HEK293 (cell line): ENCODE data around the gene ARSB.

Experiments
- CTCF ChIA-PET: fragments of 350-600 bp; formaldehyde crosslinking; extraction: SDS; loops from one replicate; lab custom pipeline; 2021; ENCODE audit warnings: antibody characterized with exemption; lab: Yijun Ruan, JAX
- POLR2A ChIA-PET: fragments of 300-600 bp; formaldehyde crosslinking; extraction: SDS; loops from one replicate; lab custom pipeline; 2020; ENCODE audit warnings: antibody characterized with exemption, inconsistent platforms; lab: Yijun Ruan, JAX
- H3K27ac ChIP-seq: fragments of 200-500 bp; sonication (Bioruptor generic); 2 replicates; pipeline ENCODE4 v1.5.1; 2014; ENCODE audit warnings: low read depth, low read length, control low read depth, inconsistent platforms; ENCODE audit errors: extremely low read depth
- H3K36me3 ChIP-seq, 2 experiments: fragments of 200-500 bp in 1 of 2; sonication (Bioruptor generic) in 1 of 2; 1 replicate in 1 of 2; 2 replicates in 1 of 2; pipeline ENCODE4 v1.5.1; 2014 to 2017; ENCODE audit warnings: inconsistent platforms in 2 of 2, low read length in 2 of 2; ENCODE audit not compliant: control insufficient read depth in 2 of 2, insufficient read depth in 1 of 2
- H3K4me1 ChIP-seq: fragments of 200-500 bp; sonication (Bioruptor generic); 2 replicates; pipeline ENCODE4 v1.5.1; 2014; ENCODE audit warnings: mild to moderate bottlenecking, low read length, inconsistent platforms; ENCODE audit not compliant: control insufficient read depth, insufficient read depth
- H3K4me3 ChIP-seq: 2 replicates; pipeline ENCODE4 v1.5.1; 2011; ENCODE audit warnings: low read depth, mild to moderate bottlenecking, control low read depth, low read length, moderate library complexity
- H3K9me3 ChIP-seq: fragments of 200-500 bp; sonication (Bioruptor generic); 2 replicates; pipeline ENCODE4 v1.5.1; 2014; ENCODE audit warnings: low read depth, low read length, inconsistent platforms; ENCODE audit not compliant: control insufficient read depth, insufficient read depth
- GLI2 ChIP-seq: fragments of 450-650 bp; formaldehyde crosslinking; IDR thresholded peaks from 2 replicates; pipeline ENCODE4; 2017; ENCODE audit warnings: missing biosample characterization, missing genetic modification characterization, low read depth, borderline replicate concordance
- KLF8 ChIP-seq: fragments of 450-650 bp; formaldehyde crosslinking; IDR thresholded peaks from 2 replicates; pipeline ENCODE4 v1.5.1; 2016; ENCODE audit warnings: missing biosample characterization, missing genetic modification characterization
- OSR2 ChIP-seq: fragments of 450-650 bp; formaldehyde crosslinking; IDR thresholded peaks from 2 replicates; pipeline ENCODE4 v1.5.1; 2016; ENCODE audit warnings: missing biosample characterization, missing genetic modification characterization
- PRDM1 ChIP-seq: fragments of 450-650 bp; formaldehyde crosslinking; IDR thresholded peaks from 2 replicates; pipeline ENCODE4; 2016; ENCODE audit warnings: missing biosample characterization, missing genetic modification characterization
- SCRT2 ChIP-seq: fragments of 450-650 bp; formaldehyde crosslinking; IDR thresholded peaks from 2 replicates; pipeline ENCODE4 v1.5.1; 2016; ENCODE audit warnings: missing biosample characterization, missing genetic modification characterization
- TRIM28 ChIP-seq: IDR thresholded peaks from 2 replicates; pipeline ENCODE4 v1.6.1; 2011; ENCODE audit warnings: low read length, control low read depth, borderline replicate concordance
- ZBTB7A ChIP-seq: fragments of 450-650 bp; formaldehyde crosslinking; IDR thresholded peaks from 2 replicates; pipeline ENCODE4 v1.5.1; 2016; ENCODE audit warnings: low read depth, missing biosample characterization, missing genetic modification characterization
- ZBTB8A ChIP-seq: fragments of 450-650 bp; formaldehyde crosslinking; IDR thresholded peaks from 2 replicates; pipeline ENCODE4 v1.5.1; 2016; ENCODE audit warnings: missing biosample characterization, missing genetic modification characterization
- ZEB2 ChIP-seq: fragments of 450-650 bp; formaldehyde crosslinking; IDR thresholded peaks from 2 replicates; pipeline ENCODE4 v1.5.1; 2016; ENCODE audit warnings: missing biosample characterization, missing genetic modification characterization
- ZFHX2 ChIP-seq: fragments of 450-650 bp; formaldehyde crosslinking; conservative IDR thresholded peaks from 2 replicates; pipeline ENCODE4 v1.5.1; 2016; ENCODE audit warnings: missing biosample characterization, missing genetic modification characterization
- ZFP69B ChIP-seq: fragments of 450-650 bp; formaldehyde crosslinking; IDR thresholded peaks from 2 replicates; pipeline ENCODE4 v1.5.1; 2016; ENCODE audit warnings: missing biosample characterization, missing genetic modification characterization
- ZNF138 ChIP-seq: fragments of 450-650 bp; formaldehyde crosslinking; IDR thresholded peaks from 2 replicates; pipeline ENCODE4 v1.5.1; 2016; ENCODE audit warnings: missing biosample characterization, missing genetic modification characterization, borderline replicate concordance
- ZNF157 ChIP-seq: fragments of 450-650 bp; formaldehyde crosslinking; IDR thresholded peaks from 2 replicates; pipeline ENCODE4 v1.5.1; 2016; ENCODE audit warnings: missing biosample characterization, missing genetic modification characterization
- ZNF24 ChIP-seq: fragments of 450-650 bp; formaldehyde crosslinking; IDR thresholded peaks from 2 replicates; pipeline ENCODE4 v1.5.1; 2016; ENCODE audit warnings: missing biosample characterization, missing genetic modification characterization
- ZNF311 ChIP-seq: fragments of 450-650 bp; formaldehyde crosslinking; IDR thresholded peaks from 2 replicates; pipeline ENCODE4 v1.5.1; 2017; ENCODE audit warnings: missing biosample characterization, missing genetic modification characterization, borderline replicate concordance
- ZNF324 ChIP-seq: fragments of 450-650 bp; formaldehyde crosslinking; IDR thresholded peaks from 2 replicates; pipeline ENCODE4 v1.5.1; 2016; ENCODE audit warnings: missing biosample characterization, missing genetic modification characterization
- ZNF341 ChIP-seq: fragments of 450-650 bp; formaldehyde crosslinking; IDR thresholded peaks from 2 replicates; pipeline ENCODE4; 2016; ENCODE audit warnings: low read depth, missing biosample characterization, missing genetic modification characterization
- ZNF48 ChIP-seq: fragments of 450-650 bp; formaldehyde crosslinking; IDR thresholded peaks from 2 replicates; pipeline ENCODE4 v1.5.1; 2016; ENCODE audit warnings: missing biosample characterization, missing genetic modification characterization
- ZNF548 ChIP-seq: fragments of 450-650 bp; formaldehyde crosslinking; IDR thresholded peaks from 2 replicates; pipeline ENCODE4 v1.5.1; 2016; ENCODE audit warnings: missing biosample characterization, missing genetic modification characterization
- ZNF664 ChIP-seq: fragments of 450-650 bp; formaldehyde crosslinking; IDR thresholded peaks from 2 replicates; pipeline ENCODE4 v1.5.1; 2016; ENCODE audit warnings: missing biosample characterization, missing genetic modification characterization
- ZNF670 ChIP-seq: fragments of 450-650 bp; formaldehyde crosslinking; IDR thresholded peaks from 2 replicates; pipeline ENCODE4 v1.5.1; 2016; ENCODE audit warnings: missing biosample characterization, missing genetic modification characterization, low read depth
- ZNF843 ChIP-seq: fragments of 450-650 bp; formaldehyde crosslinking; IDR thresholded peaks from 2 replicates; pipeline ENCODE4 v1.5.1; 2016; ENCODE audit warnings: missing biosample characterization, missing genetic modification characterization
- TF ChIP-seq, protein P1 (sequence below): fragments of 450-650 bp; formaldehyde crosslinking; IDR thresholded peaks from 2 replicates; pipeline ENCODE4 v1.5.1; 2016; ENCODE audit warnings: missing biosample characterization, missing genetic modification characterization
- TF ChIP-seq, protein P2 (sequence below): fragments of 450-650 bp; formaldehyde crosslinking; IDR thresholded peaks from 2 replicates; pipeline ENCODE4 v1.5.1; 2017; ENCODE audit warnings: missing biosample characterization, missing genetic modification characterization
- TF ChIP-seq, protein P3 (sequence below): fragments of 450-650 bp; formaldehyde crosslinking; IDR thresholded peaks from 2 replicates; pipeline ENCODE4 v1.5.1; 2017; ENCODE audit warnings: missing biosample characterization, missing genetic modification characterization
- TF ChIP-seq, protein P4 (sequence below): fragments of 450-650 bp; formaldehyde crosslinking; IDR thresholded peaks from 2 replicates; pipeline ENCODE4 v1.5.1; 2016; ENCODE audit warnings: missing biosample characterization, missing genetic modification characterization, low read depth
- TF ChIP-seq, protein P5 (sequence below): fragments of 450-650 bp; formaldehyde crosslinking; IDR thresholded peaks from 2 replicates; pipeline ENCODE4 v1.5.1; 2016; ENCODE audit warnings: missing biosample characterization, missing genetic modification characterization

ARSB gene

DNA sequence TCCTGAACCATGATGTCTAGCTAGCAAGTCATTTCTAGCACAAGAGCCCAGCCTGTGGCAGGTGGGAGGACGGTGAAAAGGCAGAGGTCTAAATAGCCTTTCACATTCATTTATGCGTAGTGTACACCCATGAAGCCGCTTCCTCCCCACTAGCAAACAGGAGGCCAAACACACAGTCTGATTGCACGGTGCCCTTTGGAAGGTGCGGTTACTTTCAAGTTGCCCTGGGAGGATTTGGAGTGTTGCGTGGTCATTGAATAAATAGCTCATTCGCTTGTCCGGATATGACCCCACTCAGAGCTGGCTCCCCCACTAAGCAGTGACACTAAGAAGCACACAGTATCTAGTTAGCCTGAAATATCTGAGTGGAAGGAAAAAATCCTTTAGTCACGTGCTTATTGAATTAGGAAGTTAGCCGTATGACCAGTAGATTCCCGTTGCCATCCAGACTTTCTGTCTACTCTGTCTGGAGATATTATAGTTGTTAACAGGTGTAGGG is 664 bp upstream of the ARSB start (continued):
- TF ChIP-seq TRIM28 (no peak), KLF8 (tag by site-specific recombination) (no peak), ZNF138 (tag by site-specific recombination) (no peak), PRDM1 (peak; percentile 54; the same call in 1 of the 2 replicates), ZNF157 (tag by site-specific recombination) (no peak), ZNF48 (tag by site-specific recombination) (no peak), ZBTB7A (tag by site-specific recombination) (no peak)
- TF ChIP-seq, all 188 proteins: peak for 15

DNA sequence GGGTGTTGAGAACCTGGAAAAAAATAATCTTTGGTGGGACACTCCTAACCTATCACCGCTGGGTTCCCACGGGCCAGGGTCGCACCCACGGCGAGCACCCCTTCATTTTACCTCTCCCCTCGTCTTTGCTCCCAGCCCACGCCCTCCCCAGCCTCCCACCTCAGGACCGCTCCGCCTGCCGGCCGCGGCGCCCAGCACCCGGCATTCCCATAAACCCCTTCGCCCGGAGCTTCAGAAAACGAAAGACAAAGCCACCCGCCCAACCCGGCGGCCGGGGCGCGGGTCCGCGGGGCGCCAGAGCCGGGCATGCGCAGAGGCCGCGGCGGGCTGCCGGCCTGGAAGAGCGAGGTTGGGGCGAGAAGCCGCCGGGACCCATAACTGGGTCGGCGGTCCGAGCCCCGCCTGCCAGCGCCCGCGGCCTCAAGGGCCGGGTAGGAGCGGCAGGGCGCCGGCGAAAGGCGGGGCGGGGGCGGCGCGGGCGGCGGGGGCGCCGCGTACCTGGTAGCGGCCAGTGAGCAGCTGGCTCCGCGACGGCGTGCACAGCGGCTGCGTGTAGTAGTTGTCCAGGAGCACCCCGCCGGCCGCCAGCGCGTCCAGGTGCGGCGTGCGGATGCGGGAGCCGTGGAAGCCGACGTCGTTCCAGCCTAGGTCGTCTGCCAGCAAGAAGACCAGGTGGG is 533 bp downstream of the ARSB start:
- H3K27ac ChIP-seq, result peak overlapping the region; percentile 98
- H3K4me3 ChIP-seq, result peak overlapping the region; percentile 81
- POLR2A ChIA-PET, result interaction anchor here (0.6 to 2.3 kb wide), 12 partner anchors 24 to 623 kb away, joined by 3 to 7 read pairs (median 3); partner anchors contain the start of gene HOMER1
- peaks cover 8% of the 10 kb centered on the region for H3K4me1 ChIP-seq
- no peaks in the 10 kb centered on the region for H3K36me3 ChIP-seq
- no peaks in the 10 kb centered on the region for H3K9me3 ChIP-seq
- CTCF ChIA-PET, result interaction anchor here (1.0 to 2.0 kb wide), 5 partner anchors 10 to 149 kb away, joined by 3 to 11 read pairs (median 8); no protein-coding TSS in a partner anchor
- TF ChIP-seq ZNF24 (peak; percentile 34; the same call in 1 of the 2 replicates), ZNF664 (tag by site-specific recombination) (no peak), TRIM28 (no peak), OSR2 (tag by site-specific recombination) (peak; percentile 62), GLI2 (no peak), ZNF670 (tag by site-specific recombination) (no peak), ZFP69B (no peak), SCRT2 (tag by site-specific recombination) (peak; percentile 52; the same call in 1 of the 2 replicates), ZNF843 (tag by site-specific recombination) (no peak), ZEB2 (tag by site-specific recombination) (peak; percentile 53), ZBTB8A (tag by site-specific recombination) (peak; percentile 96), PRDM1 (0 out of 2 replicates have a peak, but pooled peaks have one; percentile 2), ZNF324 (tag by site-specific recombination) (0 out of 2 replicates have a peak, but pooled peaks have one; percentile 26), ZNF311 (no peak), ZNF548 (tag by site-specific recombination) (no peak), ZNF341 (tag by site-specific recombination) (0 out of 2 replicates have a peak, but pooled peaks have one; percentile 85), ZFHX2 (peak; percentile 90)
- TF ChIP-seq, protein P1, sequence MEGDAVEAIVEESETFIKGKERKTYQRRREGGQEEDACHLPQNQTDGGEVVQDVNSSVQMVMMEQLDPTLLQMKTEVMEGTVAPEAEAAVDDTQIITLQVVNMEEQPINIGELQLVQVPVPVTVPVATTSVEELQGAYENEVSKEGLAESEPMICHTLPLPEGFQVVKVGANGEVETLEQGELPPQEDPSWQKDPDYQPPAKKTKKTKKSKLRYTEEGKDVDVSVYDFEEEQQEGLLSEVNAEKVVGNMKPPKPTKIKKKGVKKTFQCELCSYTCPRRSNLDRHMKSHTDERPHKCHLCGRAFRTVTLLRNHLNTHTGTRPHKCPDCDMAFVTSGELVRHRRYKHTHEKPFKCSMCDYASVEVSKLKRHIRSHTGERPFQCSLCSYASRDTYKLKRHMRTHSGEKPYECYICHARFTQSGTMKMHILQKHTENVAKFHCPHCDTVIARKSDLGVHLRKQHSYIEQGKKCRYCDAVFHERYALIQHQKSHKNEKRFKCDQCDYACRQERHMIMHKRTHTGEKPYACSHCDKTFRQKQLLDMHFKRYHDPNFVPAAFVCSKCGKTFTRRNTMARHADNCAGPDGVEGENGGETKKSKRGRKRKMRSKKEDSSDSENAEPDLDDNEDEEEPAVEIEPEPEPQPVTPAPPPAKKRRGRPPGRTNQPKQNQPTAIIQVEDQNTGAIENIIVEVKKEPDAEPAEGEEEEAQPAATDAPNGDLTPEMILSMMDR, result peak; percentile 44
- TF ChIP-seq, protein P2, sequence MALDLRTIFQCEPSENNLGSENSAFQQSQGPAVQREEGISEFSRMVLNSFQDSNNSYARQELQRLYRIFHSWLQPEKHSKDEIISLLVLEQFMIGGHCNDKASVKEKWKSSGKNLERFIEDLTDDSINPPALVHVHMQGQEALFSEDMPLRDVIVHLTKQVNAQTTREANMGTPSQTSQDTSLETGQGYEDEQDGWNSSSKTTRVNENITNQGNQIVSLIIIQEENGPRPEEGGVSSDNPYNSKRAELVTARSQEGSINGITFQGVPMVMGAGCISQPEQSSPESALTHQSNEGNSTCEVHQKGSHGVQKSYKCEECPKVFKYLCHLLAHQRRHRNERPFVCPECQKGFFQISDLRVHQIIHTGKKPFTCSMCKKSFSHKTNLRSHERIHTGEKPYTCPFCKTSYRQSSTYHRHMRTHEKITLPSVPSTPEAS, result no peak
- TF ChIP-seq, protein P3, sequence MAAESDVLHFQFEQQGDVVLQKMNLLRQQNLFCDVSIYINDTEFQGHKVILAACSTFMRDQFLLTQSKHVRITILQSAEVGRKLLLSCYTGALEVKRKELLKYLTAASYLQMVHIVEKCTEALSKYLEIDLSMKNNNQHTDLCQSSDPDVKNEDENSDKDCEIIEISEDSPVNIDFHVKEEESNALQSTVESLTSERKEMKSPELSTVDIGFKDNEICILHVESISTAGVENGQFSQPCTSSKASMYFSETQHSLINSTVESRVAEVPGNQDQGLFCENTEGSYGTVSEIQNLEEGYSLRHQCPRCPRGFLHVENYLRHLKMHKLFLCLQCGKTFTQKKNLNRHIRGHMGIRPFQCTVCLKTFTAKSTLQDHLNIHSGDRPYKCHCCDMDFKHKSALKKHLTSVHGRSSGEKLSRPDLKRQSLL (tag by site-specific recombination), result peak; percentile 9
- TF ChIP-seq, protein P4, sequence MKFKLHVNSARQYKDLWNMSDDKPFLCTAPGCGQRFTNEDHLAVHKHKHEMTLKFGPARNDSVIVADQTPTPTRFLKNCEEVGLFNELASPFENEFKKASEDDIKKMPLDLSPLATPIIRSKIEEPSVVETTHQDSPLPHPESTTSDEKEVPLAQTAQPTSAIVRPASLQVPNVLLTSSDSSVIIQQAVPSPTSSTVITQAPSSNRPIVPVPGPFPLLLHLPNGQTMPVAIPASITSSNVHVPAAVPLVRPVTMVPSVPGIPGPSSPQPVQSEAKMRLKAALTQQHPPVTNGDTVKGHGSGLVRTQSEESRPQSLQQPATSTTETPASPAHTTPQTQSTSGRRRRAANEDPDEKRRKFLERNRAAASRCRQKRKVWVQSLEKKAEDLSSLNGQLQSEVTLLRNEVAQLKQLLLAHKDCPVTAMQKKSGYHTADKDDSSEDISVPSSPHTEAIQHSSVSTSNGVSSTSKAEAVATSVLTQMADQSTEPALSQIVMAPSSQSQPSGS (tag by site-specific recombination), result no peak
- TF ChIP-seq, protein P5, sequence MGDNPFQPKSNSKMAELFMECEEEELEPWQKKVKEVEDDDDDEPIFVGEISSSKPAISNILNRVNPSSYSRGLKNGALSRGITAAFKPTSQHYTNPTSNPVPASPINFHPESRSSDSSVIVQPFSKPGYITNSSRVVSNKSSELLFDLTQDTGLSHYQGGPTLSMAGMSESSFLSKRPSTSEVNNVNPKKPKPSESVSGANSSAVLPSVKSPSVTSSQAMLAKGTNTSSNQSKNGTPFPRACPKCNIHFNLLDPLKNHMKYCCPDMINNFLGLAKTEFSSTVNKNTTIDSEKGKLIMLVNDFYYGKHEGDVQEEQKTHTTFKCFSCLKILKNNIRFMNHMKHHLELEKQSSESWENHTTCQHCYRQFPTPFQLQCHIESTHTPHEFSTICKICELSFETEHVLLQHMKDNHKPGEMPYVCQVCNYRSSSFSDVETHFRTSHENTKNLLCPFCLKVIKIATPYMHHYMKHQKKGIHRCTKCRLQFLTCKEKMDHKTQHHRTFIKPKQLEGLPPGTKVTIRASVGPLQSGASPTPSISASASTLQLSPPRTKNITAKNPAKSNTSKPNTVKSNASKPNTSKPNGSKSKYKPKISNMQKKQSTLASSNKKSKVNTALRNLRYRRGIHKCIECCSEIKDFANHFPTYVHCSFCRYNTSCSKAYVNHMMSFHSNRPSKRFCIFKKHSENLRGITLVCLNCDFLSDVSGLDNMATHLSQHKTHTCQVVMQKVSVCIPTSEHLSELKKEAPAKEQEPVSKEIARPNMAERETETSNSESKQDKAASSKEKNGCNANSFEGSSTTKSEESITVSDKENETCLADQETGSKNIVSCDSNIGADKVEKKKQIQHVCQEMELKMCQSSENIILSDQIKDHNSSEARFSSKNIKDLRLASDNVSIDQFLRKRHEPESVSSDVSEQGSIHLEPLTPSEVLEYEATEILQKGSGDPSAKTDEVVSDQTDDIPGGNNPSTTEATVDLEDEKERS (tag by site-specific recombination), result no peak
